ENCODE results near the gene LY9. TPM values are rescaled to one million over a fixed set of nuclear protein-coding genes. Genes with fewer than 3 reads are reported as not detected.

The LY9 gene
- total RNA-seq, 6 donors from 2014 or later: 0.78 to 6.7 (median 2.3) TPM

- H3K4me3 ChIP-seq: no peak overlapping the region
- no peaks in the 10 kb centered on the region for H3K9me3 ChIP-seq
- DNase-seq: peak in 1 of 2 donors; percentile 64
- TF ChIP-seq CTCF (IDR thresholded peaks at IDR 0.05) (peak in 5 of 6 experiments; percentile 13 to 62 (median 35)), POLR2A (IDR thresholded peaks at IDR 0.05) (no peak)
- peak; percentile 69 to 78 for ATAC-seq (ENCODE audit: low FRiP score in 2 of 2)
- peak overlapping the region in 3 of 4 donors; percentile 17 to 63 (median 49) for H3K27ac ChIP-seq
- no peaks in the 10 kb centered on the region for H3K27me3 ChIP-seq
- H3K36me3 ChIP-seq: no peaks in the 10 kb centered on the region
- peaks cover 0 to 8% (median 5%) of the 10 kb centered on the region in 4 donors for H3K4me1 ChIP-seq
These were observed 27.7 kb upstream of the LY9 start for GRCh38 chr1:160768295-160768657.

- Histone ChIP-seq H3K36me3 (no peaks in the 10 kb centered on the region), H3K27ac (no peak overlapping the region), H3K4me3 (no peak overlapping the region), H3K9me3 (no peaks in the 10 kb centered on the region), H3K4me1 (peaks cover 0 to 8% (median 5%) of the 10 kb centered on the region in 4 donors), H3K27me3 (no peaks in the 10 kb centered on the region)
- ATAC-seq (ENCODE audit: low FRiP score in 2 of 2) (no peak), DNase-seq (no peak)
- 96% methylated on average over 1 of the region's 1 CpG for WGBS, 2 donors
- no peak for TF ChIP-seq POLR2AphosphoS5 (IDR thresholded peaks at IDR 0.05)
- no peak for TF ChIP-seq POLR2A (IDR thresholded peaks at IDR 0.05)
- no peak for TF ChIP-seq EP300 (IDR thresholded peaks at IDR 0.05)
- no peak for TF ChIP-seq CTCF (IDR thresholded peaks at IDR 0.05)
These were observed 23.6 kb upstream of the LY9 start for GRCh38 chr1:160772331-160772730.

GRCh38 chr1:160773093-160773492, 22.9 kb upstream of the LY9 start:
- no peak overlapping the region for H3K4me3 ChIP-seq
- H3K27me3 ChIP-seq: no peaks in the 10 kb centered on the region
- H3K9me3 ChIP-seq: no peaks in the 10 kb centered on the region
- H3K4me1 ChIP-seq: peaks cover 0 to 3% (median under 1%) of the 10 kb centered on the region in 4 donors
- TF ChIP-seq POLR2AphosphoS5 (IDR thresholded peaks at IDR 0.05): no peak
- TF ChIP-seq POLR2A (IDR thresholded peaks at IDR 0.05): no peak
- TF ChIP-seq EP300 (IDR thresholded peaks at IDR 0.05): no peak
- no peak for TF ChIP-seq CTCF (IDR thresholded peaks at IDR 0.05)
- DNase-seq: no peak
- H3K36me3 ChIP-seq: no peaks in the 10 kb centered on the region
- H3K27ac ChIP-seq: no peak overlapping the region
- ATAC-seq (ENCODE audit: low FRiP score in 2 of 2): no peak
- 75 to 80% methylated on average over 3 of the region's 3 CpGs for WGBS, 2 donors

- ATAC-seq (ENCODE audit: low FRiP score in 2 of 2) (no peak), DNase-seq (no peak)
- Histone ChIP-seq H3K9me3 (no peaks in the 10 kb centered on the region), H3K4me1 (no peaks in the 10 kb centered on the region), H3K4me3 (no peak overlapping the region), H3K36me3 (no peaks in the 10 kb centered on the region), H3K27ac (no peak overlapping the region), H3K27me3 (no peaks in the 10 kb centered on the region)
- WGBS, 2 donors: 81% methylated on average over 2 of the region's 2 CpGs; no CpG with 5 or more reads in 1 of the 2 donors
- TF ChIP-seq EP300 (IDR thresholded peaks at IDR 0.05): no peak
- TF ChIP-seq CTCF (IDR thresholded peaks at IDR 0.05): no peak
- TF ChIP-seq POLR2A (IDR thresholded peaks at IDR 0.05): no peak
- no peak for TF ChIP-seq POLR2AphosphoS5 (IDR thresholded peaks at IDR 0.05)
These were observed 20.9 kb upstream of the LY9 start for GRCh38 chr1:160774886-160775719.

- ATAC-seq (ENCODE audit: low FRiP score in 2 of 2): no peak
- 100% methylated on average over 1 of the region's 1 CpG for WGBS, 2 donors
- Histone ChIP-seq H3K27me3 (no peaks in the 10 kb centered on the region), H3K4me1 (peaks cover 0 to 9% (median 2%) of the 10 kb centered on the region in 4 donors), H3K36me3 (no peaks in the 10 kb centered on the region), H3K27ac (no peak overlapping the region), H3K9me3 (no peaks in the 10 kb centered on the region), H3K4me3 (no peak overlapping the region)
- DNase-seq: no peak
- no peak for TF ChIP-seq POLR2A (IDR thresholded peaks at IDR 0.05)
- no peak for TF ChIP-seq POLR2AphosphoS5 (IDR thresholded peaks at IDR 0.05)
- TF ChIP-seq EP300 (IDR thresholded peaks at IDR 0.05): no peak
- TF ChIP-seq CTCF (IDR thresholded peaks at IDR 0.05): no peak
These were observed 19.8 kb upstream of the LY9 start for GRCh38 chr1:160776178-160776577.

All from upper lobe of left lung (tissue), 6 donors.